Ovary (tissue), 3 donors: ENCODE measurements around the gene HBQ1.
"Not testable (repeated sequence)": the region's sequence is repeated elsewhere in the genome, so short reads cannot be mapped to it uniquely, and the experiment has no call there.

Experiments used
- EP300 ChIP-seq: sonication (generic); formaldehyde crosslinking; IDR thresholded peaks from one replicate; pipeline ENCODE4 v1.6.1; 2017; ENCODE audit warnings: antibody characterized with exemption
- TF ChIP-seq, protein P1 (sequence below), 3 donors: fragments of 450-650 bp in 2 of 3; fragments of 200-600 bp in 1 of 3; IDR thresholded peaks; one replicate each; pipeline versions ENCODE4 v1.5.1 to v1.8.0; 2016 to 2022; ENCODE audit warnings: antibody characterized with exemption in 3 of 3, mild to moderate bottlenecking in 1 of 3
- donor health status: DM: no; HTN: no; CAD: no.

DNA sequence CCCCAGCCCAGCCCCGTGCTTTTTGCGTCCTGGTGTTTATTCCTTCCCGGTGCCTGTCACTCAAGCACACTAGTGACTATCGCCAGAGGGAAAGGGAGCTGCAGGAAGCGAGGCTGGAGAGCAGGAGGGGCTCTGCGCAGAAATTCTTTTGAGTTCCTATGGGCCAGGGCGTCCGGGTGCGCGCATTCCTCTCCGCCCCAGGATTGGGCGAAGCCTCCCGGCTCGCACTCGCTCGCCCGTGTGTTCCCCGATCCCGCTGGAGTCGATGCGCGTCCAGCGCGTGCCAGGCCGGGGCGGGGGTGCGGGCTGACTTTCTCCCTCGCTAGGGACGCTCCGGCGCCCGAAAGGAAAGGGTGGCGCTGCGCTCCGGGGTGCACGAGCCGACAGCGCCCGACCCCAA, 4.3 kb upstream of the HBQ1 start:
- not testable (repeated sequence) for TF ChIP-seq EP300
- TF ChIP-seq, protein P1, sequence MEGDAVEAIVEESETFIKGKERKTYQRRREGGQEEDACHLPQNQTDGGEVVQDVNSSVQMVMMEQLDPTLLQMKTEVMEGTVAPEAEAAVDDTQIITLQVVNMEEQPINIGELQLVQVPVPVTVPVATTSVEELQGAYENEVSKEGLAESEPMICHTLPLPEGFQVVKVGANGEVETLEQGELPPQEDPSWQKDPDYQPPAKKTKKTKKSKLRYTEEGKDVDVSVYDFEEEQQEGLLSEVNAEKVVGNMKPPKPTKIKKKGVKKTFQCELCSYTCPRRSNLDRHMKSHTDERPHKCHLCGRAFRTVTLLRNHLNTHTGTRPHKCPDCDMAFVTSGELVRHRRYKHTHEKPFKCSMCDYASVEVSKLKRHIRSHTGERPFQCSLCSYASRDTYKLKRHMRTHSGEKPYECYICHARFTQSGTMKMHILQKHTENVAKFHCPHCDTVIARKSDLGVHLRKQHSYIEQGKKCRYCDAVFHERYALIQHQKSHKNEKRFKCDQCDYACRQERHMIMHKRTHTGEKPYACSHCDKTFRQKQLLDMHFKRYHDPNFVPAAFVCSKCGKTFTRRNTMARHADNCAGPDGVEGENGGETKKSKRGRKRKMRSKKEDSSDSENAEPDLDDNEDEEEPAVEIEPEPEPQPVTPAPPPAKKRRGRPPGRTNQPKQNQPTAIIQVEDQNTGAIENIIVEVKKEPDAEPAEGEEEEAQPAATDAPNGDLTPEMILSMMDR (IDR thresholded peaks at IDR 0.05) = not testable (repeated sequence)
